Measurements from ENCODE around the gene TMEM108.
"Not testable (repeated sequence)": the region's sequence is repeated elsewhere in the genome, so short reads cannot be mapped to it uniquely, and the experiment has no call there.

TMEM108 gene

DNA sequence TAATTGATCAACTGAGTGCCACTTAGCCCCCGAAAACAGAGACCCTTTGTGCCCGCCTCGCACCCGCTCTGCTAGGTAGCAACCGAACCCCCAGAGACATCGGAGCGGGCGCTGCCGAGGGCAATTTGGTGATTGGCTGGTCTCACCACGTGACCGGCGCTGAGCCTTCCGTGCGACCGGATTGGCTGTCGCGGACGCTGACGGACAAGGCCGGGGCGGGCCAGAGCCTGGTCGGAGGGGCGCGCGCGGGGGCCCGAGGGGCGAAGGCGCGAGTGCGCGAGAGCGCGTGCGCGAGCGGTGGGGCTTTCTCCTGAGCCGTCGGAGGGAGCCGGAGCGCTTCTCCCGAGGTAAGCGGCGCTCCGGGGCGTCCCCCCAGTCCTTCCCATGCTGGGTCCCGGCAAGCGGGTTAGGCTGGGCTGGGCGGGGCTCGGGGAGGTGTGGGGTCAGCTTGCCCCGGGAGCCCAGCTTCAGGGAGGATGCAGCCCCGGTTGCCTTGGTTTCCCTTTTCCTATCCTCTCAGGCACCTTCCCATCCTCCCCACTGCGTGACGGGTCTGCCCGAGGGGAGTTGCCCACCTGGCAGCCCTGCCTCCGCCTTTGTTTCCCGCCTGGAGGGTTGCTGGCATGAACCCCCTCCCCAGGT lies at the start of gene TMEM108:
Gene TMEM108, plus strand, starts transcription at position 303 of the 642 bp plus-strand sequence.
- Histone ChIP-seq H3K27ac (ENCODE audit: low read depth, low read length) (no peak within 1 kb of the TSS), H3K27me3 (ENCODE audit: control insufficient read depth, insufficient read depth, low read length) (peaks cover 30% of the 10 kb centered on the region), H3K4me1 (ENCODE audit: control insufficient read depth, insufficient read depth, low read length) (peaks cover 42% of the 10 kb centered on the region), H3K4me3 (ENCODE audit: low read depth, low read length) (peak within 1 kb of the TSS; percentile 71), H3K9me3 (ENCODE audit: control insufficient read depth, insufficient read depth, low read length) (no peaks in the 10 kb centered on the region), H3K9ac (ENCODE audit: low read depth, low read length) (peak within 1 kb of the TSS; percentile 22; the same call in 1 of the 2 replicates), H3K36me3 (ENCODE audit: control insufficient read depth, insufficient read depth, low read length) (no peaks in the 10 kb centered on the region)

DNA sequence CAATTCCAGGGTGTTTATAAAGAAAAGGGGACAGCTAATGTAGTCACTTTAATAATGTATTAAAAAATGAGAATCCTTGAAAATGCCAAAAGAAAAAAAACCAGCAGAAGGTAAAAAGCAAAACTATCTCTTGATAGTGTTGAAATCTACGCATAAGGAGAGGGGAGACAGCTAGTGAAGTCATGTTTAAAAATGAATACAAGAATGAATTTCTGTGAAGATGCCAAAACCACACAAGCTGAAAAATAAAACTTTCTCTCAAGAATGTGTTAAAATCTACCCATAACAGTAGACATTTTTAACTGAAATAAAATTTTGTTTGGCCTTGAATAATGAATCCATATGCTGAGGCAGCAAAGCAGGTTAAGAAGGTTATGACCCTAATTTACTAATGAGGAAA lies 42.2 kb upstream of the TMEM108 start:
- no peak overlapping the region for H3K27ac ChIP-seq (ENCODE audit: low read depth, low read length)
- H3K27me3 ChIP-seq (ENCODE audit: control insufficient read depth, insufficient read depth, low read length) = no peaks in the 10 kb centered on the region
- no peaks in the 10 kb centered on the region for H3K9me3 ChIP-seq (ENCODE audit: control insufficient read depth, insufficient read depth, low read length)
- H3K4me3 ChIP-seq (ENCODE audit: low read depth, low read length) = no peak overlapping the region
- H3K4me1 ChIP-seq (ENCODE audit: control insufficient read depth, insufficient read depth, low read length) = no peaks in the 10 kb centered on the region
- no peaks in the 10 kb centered on the region for H3K36me3 ChIP-seq (ENCODE audit: control insufficient read depth, insufficient read depth, low read length)
- H3K9ac ChIP-seq (ENCODE audit: low read depth, low read length) = no peak overlapping the region

DNA sequence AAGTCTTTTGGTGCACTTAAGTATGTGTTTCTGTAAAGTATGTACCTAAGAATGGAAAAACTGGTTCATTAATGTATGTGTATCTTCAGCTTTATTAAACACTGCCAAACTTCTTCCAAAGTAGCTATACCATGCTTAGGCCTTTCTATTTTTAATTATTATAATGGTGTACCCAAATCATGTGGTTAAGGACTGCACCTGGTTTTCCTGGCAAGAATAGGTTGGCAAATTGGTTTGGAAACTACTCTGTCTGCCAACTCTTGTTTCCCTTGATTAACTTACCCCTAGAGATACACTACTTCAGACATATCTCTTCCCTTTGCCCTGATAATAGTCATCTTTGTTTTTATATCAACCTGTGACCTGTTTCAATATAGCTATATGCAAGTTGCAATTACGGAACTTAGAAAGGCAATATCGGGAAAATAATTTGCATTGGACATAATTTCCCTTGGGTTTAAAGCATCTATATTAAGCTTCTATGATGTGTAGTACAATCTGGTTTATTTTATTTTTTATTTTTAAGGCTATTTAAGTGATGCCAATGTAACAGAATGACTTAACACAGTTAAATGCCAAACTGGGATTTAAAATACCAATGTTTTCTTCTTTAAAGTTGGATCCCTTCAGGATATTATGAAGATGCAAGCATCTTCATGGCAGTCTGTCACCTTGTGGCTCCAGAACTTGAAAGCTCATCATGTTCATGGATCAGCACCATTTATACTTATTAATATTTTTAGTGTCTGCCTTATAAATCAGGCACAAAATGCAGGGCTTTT lies 40.6 kb upstream of the TMEM108 start:
- no peaks in the 10 kb centered on the region for H3K27me3 ChIP-seq (ENCODE audit: control insufficient read depth, insufficient read depth, low read length)

DNA sequence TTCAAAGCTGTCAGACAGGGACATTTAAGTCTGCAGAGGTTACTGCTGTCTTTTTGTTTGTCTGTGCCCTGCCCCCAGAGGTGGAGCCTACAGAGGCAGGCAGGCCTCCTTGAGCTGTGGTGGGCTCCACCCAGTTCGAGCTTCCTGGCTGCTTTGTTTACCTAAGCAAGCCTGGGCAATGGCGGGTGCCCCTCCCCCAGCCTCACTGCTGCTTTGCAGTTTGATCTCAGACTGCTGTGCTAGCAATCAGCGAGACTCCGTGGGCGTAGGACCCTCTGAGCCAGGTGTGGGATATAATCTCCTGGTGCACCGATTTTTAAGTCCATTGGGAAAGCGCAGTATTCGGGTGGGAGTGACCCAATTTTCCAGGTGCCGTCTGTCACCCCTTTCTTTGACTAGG lies 33.2 kb upstream of the TMEM108 start:
- not testable (repeated sequence) for H3K9ac ChIP-seq (ENCODE audit: low read depth, low read length); H3K27me3 ChIP-seq (ENCODE audit: control insufficient read depth, insufficient read depth, low read length); H3K27ac ChIP-seq (ENCODE audit: low read depth, low read length); H3K36me3 ChIP-seq (ENCODE audit: control insufficient read depth, insufficient read depth, low read length); H3K4me3 ChIP-seq (ENCODE audit: low read depth, low read length); H3K4me1 ChIP-seq (ENCODE audit: control insufficient read depth, insufficient read depth, low read length)
- peaks cover 23% of the 10 kb centered on the region for H3K9me3 ChIP-seq (ENCODE audit: control insufficient read depth, insufficient read depth, low read length)

More for the DNA sequence above, 40.6 kb upstream of the TMEM108 start:
- Histone ChIP-seq H3K9ac (ENCODE audit: low read depth, low read length) (no peak overlapping the region), H3K9me3 (ENCODE audit: control insufficient read depth, insufficient read depth, low read length) (no peaks in the 10 kb centered on the region), H3K4me3 (ENCODE audit: low read depth, low read length) (no peak overlapping the region), H3K36me3 (ENCODE audit: control insufficient read depth, insufficient read depth, low read length) (no peaks in the 10 kb centered on the region), H3K27ac (ENCODE audit: low read depth, low read length) (no peak overlapping the region), H3K4me1 (ENCODE audit: control insufficient read depth, insufficient read depth, low read length) (no peaks in the 10 kb centered on the region)

DNA sequence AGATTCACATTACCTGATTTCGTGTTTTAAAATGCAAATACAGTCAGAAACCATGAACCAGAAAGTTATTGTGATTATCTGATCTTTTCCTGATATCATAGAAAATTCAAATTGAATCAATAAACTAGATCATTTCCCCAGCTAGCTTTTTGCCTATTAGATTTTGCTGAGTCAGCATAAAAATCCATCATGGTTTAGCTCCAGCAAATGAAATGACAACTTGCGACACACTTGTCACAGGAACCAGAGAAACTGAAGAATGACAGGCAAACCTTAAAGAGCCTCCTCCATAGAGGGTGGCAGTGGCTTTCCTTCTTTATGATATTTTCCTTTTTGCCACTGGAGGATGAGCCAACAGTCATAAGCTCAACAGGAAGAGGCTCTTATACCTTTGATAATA lies 30.6 kb upstream of the TMEM108 start:
- H3K27ac ChIP-seq (ENCODE audit: low read depth, low read length) = no peak overlapping the region
- H3K4me3 ChIP-seq (ENCODE audit: low read depth, low read length) = no peak overlapping the region

DNA sequence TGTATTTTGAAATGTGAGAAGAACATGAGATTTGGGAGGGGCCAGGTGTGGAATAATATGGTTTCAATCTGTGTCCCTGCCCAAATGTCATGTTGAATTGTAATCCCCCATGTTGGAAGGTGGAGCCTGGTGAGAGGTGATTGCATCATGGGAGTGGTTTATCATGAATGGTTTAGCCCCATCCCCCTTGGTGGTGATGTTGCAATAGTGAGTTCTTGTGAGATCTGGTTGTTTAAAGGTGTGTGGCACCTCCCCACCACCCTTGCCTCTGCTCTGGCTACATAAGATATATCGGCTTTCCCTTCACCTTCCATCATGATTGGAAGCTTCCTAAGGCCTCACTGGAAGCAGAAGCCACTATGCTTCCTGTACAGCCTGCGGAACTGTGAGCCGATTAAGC lies 23.9 kb upstream of the TMEM108 start:
- Histone ChIP-seq H3K9ac (ENCODE audit: low read depth, low read length) (no peak overlapping the region), H3K4me3 (ENCODE audit: low read depth, low read length) (no peak overlapping the region), H3K27ac (ENCODE audit: low read depth, low read length) (no peak overlapping the region), H3K9me3 (ENCODE audit: control insufficient read depth, insufficient read depth, low read length) (peaks cover 8% of the 10 kb centered on the region), H3K27me3 (ENCODE audit: control insufficient read depth, insufficient read depth, low read length) (no peaks in the 10 kb centered on the region), H3K36me3 (ENCODE audit: control insufficient read depth, insufficient read depth, low read length) (no peaks in the 10 kb centered on the region), H3K4me1 (ENCODE audit: control insufficient read depth, insufficient read depth, low read length) (no peaks in the 10 kb centered on the region)

More for the DNA sequence above, 30.6 kb upstream of the TMEM108 start:
- Histone ChIP-seq H3K4me1 (ENCODE audit: control insufficient read depth, insufficient read depth, low read length) (no peaks in the 10 kb centered on the region), H3K9me3 (ENCODE audit: control insufficient read depth, insufficient read depth, low read length) (peaks cover 26% of the 10 kb centered on the region), H3K27me3 (ENCODE audit: control insufficient read depth, insufficient read depth, low read length) (no peaks in the 10 kb centered on the region), H3K9ac (ENCODE audit: low read depth, low read length) (no peak overlapping the region), H3K36me3 (ENCODE audit: control insufficient read depth, insufficient read depth, low read length) (no peaks in the 10 kb centered on the region)

DNA sequence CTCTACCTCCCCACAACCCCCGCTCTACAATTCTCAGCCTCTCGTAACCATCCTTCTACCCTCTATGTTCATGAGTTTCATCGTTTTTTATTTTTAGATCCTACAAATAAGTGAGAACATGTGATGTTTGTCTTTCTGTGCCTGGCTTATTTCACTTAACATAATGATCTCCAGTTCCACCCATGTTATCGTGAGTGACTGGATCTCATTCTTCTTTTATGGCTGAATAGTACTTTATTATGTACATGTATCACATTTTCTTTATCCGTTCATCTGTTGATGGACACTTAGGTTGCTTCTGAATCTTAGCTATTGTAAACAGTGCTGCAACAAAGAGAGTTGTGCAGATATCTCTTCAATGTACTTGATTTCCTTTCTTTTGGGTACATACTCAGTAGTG lies 22.6 kb upstream of the TMEM108 start:
- not testable (repeated sequence) for H3K27me3 ChIP-seq (ENCODE audit: control insufficient read depth, insufficient read depth, low read length); H3K9ac ChIP-seq (ENCODE audit: low read depth, low read length); H3K9me3 ChIP-seq (ENCODE audit: control insufficient read depth, insufficient read depth, low read length); H3K4me1 ChIP-seq (ENCODE audit: control insufficient read depth, insufficient read depth, low read length); H3K27ac ChIP-seq (ENCODE audit: low read depth, low read length); H3K4me3 ChIP-seq (ENCODE audit: low read depth, low read length); H3K36me3 ChIP-seq (ENCODE audit: control insufficient read depth, insufficient read depth, low read length)

DNA sequence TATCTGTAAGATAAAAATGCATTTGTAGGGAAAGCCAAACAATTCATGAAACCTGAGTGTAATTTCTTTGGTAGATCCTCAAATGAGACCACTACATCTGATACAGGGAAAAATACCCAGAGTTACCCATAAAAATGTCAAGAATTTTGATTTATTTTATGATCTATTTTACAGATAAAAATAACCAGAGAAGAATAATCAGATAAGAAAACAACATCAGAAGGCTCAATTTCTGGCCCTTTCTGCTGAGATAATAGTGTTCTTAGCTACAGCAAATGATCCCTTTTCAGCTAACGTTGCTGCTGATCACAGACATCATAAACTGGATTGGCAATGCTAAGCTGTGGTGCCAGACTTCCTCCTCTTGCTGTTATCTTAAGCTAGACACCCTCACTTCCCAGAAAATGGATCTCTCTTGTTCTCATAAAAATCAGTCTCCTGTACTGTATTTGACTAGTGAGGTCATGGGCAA lies 21.3 kb upstream of the TMEM108 start:
- Histone ChIP-seq H3K27me3 (ENCODE audit: control insufficient read depth, insufficient read depth, low read length) (no peaks in the 10 kb centered on the region), H3K36me3 (ENCODE audit: control insufficient read depth, insufficient read depth, low read length) (no peaks in the 10 kb centered on the region), H3K4me3 (ENCODE audit: low read depth, low read length) (no peak overlapping the region), H3K9ac (ENCODE audit: low read depth, low read length) (no peak overlapping the region), H3K4me1 (ENCODE audit: control insufficient read depth, insufficient read depth, low read length) (no peaks in the 10 kb centered on the region), H3K9me3 (ENCODE audit: control insufficient read depth, insufficient read depth, low read length) (no peaks in the 10 kb centered on the region), H3K27ac (ENCODE audit: low read depth, low read length) (no peak overlapping the region)

DNA sequence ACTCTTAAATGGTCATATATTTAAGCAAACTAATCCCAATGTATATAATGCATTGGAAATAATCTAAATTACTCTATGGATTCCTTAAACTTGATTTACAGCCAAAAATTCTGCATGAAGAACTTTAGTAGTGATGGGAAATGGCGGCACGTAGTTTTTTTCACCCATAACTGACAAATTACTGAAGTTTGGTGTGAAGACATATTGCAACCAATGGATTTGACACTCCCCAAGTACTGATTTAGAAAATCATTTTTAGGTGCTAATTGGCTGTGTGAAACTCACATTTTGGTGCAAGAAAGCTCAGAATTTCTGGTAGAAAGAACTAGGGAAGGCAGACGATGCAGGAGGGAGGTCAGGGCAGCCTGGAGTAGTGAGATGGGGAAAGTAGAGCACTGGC lies 19.3 kb upstream of the TMEM108 start:
- H3K27ac ChIP-seq (ENCODE audit: low read depth, low read length) = no peak overlapping the region
- no peaks in the 10 kb centered on the region for H3K4me1 ChIP-seq (ENCODE audit: control insufficient read depth, insufficient read depth, low read length)
- no peak overlapping the region for H3K9ac ChIP-seq (ENCODE audit: low read depth, low read length)
- H3K36me3 ChIP-seq (ENCODE audit: control insufficient read depth, insufficient read depth, low read length) = no peaks in the 10 kb centered on the region
- no peaks in the 10 kb centered on the region for H3K27me3 ChIP-seq (ENCODE audit: control insufficient read depth, insufficient read depth, low read length)
- H3K4me3 ChIP-seq (ENCODE audit: low read depth, low read length) = no peak overlapping the region
- H3K9me3 ChIP-seq (ENCODE audit: control insufficient read depth, insufficient read depth, low read length) = no peaks in the 10 kb centered on the region

DNA sequence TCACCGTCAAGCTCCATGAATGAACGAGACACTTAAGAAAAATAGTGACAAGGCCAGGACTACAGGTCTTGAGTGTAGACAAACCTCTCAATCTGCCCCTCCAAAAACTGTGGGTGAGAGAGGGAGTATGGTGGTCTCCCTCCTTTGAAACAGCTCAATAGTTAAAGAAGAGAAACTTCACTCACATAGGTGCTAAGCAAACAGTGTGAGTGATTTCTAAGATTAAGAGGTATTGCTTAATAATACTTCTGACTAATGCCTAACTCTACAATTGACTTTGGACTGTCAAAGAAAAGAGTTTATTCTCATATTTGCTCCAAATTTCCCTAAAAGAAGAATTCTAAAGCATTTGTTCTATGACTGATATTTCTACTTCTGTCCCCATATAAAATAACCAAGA lies 17.0 kb upstream of the TMEM108 start:
- Histone ChIP-seq H3K36me3 (ENCODE audit: control insufficient read depth, insufficient read depth, low read length) (no peaks in the 10 kb centered on the region), H3K9me3 (ENCODE audit: control insufficient read depth, insufficient read depth, low read length) (no peaks in the 10 kb centered on the region), H3K27me3 (ENCODE audit: control insufficient read depth, insufficient read depth, low read length) (no peaks in the 10 kb centered on the region), H3K27ac (ENCODE audit: low read depth, low read length) (no peak overlapping the region), H3K4me3 (ENCODE audit: low read depth, low read length) (no peak overlapping the region), H3K9ac (ENCODE audit: low read depth, low read length) (no peak overlapping the region), H3K4me1 (ENCODE audit: control insufficient read depth, insufficient read depth, low read length) (no peaks in the 10 kb centered on the region)

DNA sequence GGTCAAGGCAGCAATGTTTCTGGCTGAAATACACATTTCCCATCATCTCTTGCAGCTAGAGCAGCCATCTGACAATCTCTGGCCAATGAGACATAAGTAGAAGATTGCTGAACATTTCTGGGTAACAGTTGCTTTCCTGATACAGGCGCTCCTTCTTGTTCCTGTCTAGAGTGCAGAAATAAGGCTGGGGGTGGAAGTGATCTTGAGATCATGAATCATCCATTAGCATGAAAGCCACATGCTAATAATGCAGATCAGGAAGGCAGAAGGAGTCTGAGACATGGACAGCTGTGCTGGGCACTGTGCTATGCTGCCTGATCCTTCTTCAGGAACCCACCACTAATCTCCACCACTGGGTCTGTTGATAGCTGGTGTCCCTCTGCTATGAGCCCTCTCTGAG lies 14.8 kb upstream of the TMEM108 start:
- H3K9ac ChIP-seq (ENCODE audit: low read depth, low read length) = no peak overlapping the region
- H3K27ac ChIP-seq (ENCODE audit: low read depth, low read length) = no peak overlapping the region
- H3K9me3 ChIP-seq (ENCODE audit: control insufficient read depth, insufficient read depth, low read length) = no peaks in the 10 kb centered on the region
- no peaks in the 10 kb centered on the region for H3K27me3 ChIP-seq (ENCODE audit: control insufficient read depth, insufficient read depth, low read length)
- no peak overlapping the region for H3K4me3 ChIP-seq (ENCODE audit: low read depth, low read length)
- no peaks in the 10 kb centered on the region for H3K36me3 ChIP-seq (ENCODE audit: control insufficient read depth, insufficient read depth, low read length)
- no peaks in the 10 kb centered on the region for H3K4me1 ChIP-seq (ENCODE audit: control insufficient read depth, insufficient read depth, low read length)
